Ishikawa (cell line): ENCODE results near the gene FNDC11.

Experiments
- CEBPB ChIP-seq: IDR thresholded peaks from 2 replicates; pipeline ENCODE4 v1.6.1; 2012
- CREB1 ChIP-seq: IDR thresholded peaks from 2 replicates; pipeline ENCODE4 v1.6.1; 2012; ENCODE audit warnings: low read depth
- EGR1 ChIP-seq: IDR thresholded peaks from 2 replicates; pipeline ENCODE4 v1.6.1; 2012
- EP300 ChIP-seq: IDR thresholded peaks from 2 replicates; pipeline ENCODE4 v1.6.1; 2012; ENCODE audit warnings: borderline replicate concordance
- FOXM1 ChIP-seq: IDR thresholded peaks from 2 replicates; pipeline ENCODE4 v1.6.1; 2012; ENCODE audit warnings: low read depth, borderline replicate concordance
- MAX ChIP-seq: IDR thresholded peaks from 2 replicates; pipeline ENCODE4 v1.6.1; 2012
- NFIC ChIP-seq: IDR thresholded peaks from 2 replicates; pipeline ENCODE4 v1.6.1; 2012
- RAD21 ChIP-seq: IDR thresholded peaks from 2 replicates; pipeline ENCODE4 v1.6.1; 2012; ENCODE audit warnings: low read depth
- REST ChIP-seq: IDR thresholded peaks from 2 replicates; pipeline ENCODE4 v1.6.1; 2012; ENCODE audit warnings: low read depth, mild to moderate bottlenecking
- TAF1 ChIP-seq: IDR thresholded peaks from 2 replicates; pipeline ENCODE4 v1.6.1; 2012; ENCODE audit warnings: low read depth, mild to moderate bottlenecking
- TCF12 ChIP-seq: IDR thresholded peaks from 2 replicates; pipeline ENCODE4 v1.6.1; 2012; ENCODE audit warnings: low read depth
- TEAD4 ChIP-seq: IDR thresholded peaks from 2 replicates; pipeline ENCODE4 v1.6.1; 2012
- USF1 ChIP-seq: IDR thresholded peaks from 2 replicates; pipeline ENCODE4 v1.6.1; 2012
- YY1 ChIP-seq: IDR thresholded peaks from 2 replicates; pipeline ENCODE4 v1.6.1; 2012; ENCODE audit warnings: low read depth

- TF ChIP-seq EGR1 (no peak), TEAD4 (no peak), CEBPB (no peak), TAF1 (no peak), YY1 (no peak), TCF12 (no peak), NFIC (no peak), EP300 (no peak), MAX (no peak), USF1 (no peak), RAD21 (no peak), CREB1 (no peak), REST (no peak), FOXM1 (no peak)
These were observed 37.2 kb downstream of the FNDC11 start for GRCh38 chr20:63591147-63591533.
